ENCODE results near the gene VIPR1.
A peak's percentile ranks its signal among the peaks of the same experiment; 100 is the strongest.

Gene VIPR1

DNA sequence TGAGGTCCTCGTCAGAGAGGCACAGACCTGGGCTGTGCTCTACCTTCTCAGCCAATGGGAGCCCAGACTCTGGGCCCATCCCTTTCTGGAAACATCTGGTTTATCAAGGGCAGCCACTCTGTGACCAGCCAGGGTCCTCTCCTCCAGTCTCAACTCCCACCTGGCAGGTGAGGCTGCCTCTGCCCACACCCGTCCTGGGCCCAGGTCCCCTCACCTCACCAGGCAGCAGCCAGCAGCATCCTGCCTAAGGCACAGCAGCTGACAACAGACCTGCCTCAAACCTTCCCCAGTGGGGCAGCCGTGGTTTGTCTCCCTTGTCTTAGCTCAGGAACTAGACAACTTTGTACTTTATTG, 8.7 kb upstream of the VIPR1 start:
- no peak for DNase-seq (ENCODE audit: low read depth)

DNA sequence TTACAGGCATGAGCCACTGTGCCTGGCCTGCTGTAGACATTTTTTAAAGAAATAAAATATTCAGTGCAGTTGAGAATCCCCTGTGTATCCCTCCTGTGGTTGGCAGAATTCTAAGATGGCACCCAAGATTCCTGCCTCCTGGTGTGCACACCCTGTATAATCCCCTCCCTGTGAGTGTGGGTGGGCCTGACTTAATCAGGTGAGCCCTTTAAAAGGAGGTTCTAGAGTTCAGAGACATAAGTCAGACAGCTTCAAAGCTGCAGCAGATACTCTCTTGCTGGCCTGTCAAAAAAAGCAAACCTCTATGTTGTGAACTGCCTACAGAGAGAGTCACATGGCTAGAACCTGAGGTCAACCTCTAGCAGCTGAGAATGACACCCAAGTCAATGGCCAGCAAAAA, 7.0 kb upstream of the VIPR1 start:
- no peak for DNase-seq (ENCODE audit: low read depth)

GRCh38 chr3:42497009-42497731, 5.3 kb upstream of the VIPR1 start:
- no peak for DNase-seq (ENCODE audit: low read depth)

DNA sequence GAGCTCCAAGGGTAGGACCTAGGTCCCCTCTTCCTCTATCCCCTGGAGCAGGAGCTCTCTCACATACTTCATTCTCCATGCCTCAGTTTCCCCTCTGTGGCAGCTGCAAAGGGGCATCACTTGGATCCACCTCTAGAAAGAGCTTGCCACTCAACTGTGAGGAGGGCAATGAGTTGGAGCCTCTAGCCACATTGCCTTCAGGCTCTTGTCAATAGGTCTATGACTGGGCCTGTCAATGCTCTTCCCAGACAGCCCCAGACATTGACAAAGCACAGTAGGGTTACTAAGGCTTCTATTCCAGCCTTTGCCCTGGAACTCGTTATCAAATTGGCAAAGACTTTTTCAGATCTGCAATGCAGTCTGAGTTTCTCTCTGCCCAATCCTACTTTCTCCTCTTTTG, 4.4 kb upstream of the VIPR1 start:
- DNase-seq (ENCODE audit: low read depth), result no peak

DNA sequence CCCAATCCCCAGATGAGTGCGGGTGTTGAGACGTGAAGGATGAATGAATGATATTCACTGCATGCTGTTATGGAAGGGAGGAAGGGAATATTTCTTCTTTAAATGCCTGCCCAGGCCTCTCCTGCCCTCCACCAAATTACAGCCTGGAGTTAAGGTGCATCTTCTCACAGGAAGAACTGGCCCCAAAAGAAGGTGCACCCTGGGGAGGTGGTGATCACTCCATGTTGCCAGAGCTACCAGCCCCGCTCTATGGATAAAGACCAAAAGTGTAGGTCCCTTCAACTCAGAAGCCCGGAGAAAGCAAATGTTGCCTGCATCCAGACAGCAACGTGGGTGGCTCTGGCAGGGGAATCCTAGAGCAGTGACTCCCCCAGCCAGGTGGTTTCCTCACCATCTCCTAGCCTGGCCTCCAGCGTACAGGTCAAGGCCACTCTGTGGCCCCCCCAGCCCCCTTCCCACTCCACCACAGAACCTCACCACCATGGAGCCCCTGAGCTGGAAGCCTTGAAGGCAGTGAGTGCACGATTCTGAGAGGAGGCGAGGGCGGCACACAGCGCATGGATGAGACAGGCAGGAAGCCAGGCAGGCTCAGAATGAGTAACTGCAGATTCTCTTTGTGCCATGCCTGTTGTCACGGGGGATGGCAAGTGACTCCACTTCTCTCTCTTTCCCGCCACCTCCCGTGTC, 3.5 kb upstream of the VIPR1 start:
- no peak for DNase-seq (ENCODE audit: low read depth)

GRCh38 chr3:42499478-42499871, 3.0 kb upstream of the VIPR1 start:
- DNase-seq (ENCODE audit: low read depth), result no peak

DNA sequence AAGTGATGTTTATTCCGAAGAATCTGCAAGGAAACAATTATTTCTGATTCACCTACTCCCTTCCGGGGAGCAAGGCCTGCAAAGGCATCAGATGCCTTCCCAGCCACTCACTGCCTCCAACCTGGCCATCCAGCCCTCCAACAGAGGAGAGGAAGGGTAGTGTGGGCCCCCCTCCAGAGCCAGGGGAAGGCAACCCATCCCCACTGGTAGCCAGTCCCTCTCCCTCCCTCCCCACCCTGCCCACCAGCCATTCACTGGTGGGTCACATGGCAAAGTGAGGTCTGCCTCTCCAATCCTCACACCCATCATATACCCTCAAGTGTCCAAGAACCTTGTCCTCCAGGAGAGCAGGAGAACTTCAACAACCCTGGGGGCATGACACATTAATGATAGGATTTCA, 2.4 kb upstream of the VIPR1 start:
- DNase-seq (ENCODE audit: low read depth), result no peak

GRCh38 chr3:42500909-42501308, 1.5 kb upstream of the VIPR1 start:
- no peak for DNase-seq (ENCODE audit: low read depth)

DNA sequence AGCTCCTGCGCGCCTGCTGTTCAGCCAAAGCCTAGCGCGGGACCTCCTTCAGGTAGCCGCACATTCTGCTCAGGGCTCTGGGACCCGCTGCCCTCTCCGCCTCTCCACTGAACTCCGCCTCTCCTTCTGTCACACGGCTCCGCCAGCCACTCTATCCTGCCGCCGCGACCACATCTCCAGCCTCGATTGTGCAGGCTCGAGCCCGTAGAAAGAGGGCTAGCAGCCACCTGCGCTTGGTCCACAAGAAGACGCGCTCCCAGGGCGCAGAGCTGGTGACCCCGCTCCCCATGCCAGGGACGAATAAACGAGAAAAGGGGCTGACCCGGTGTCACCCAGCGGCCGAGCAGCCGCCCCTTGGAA, 1.1 kb upstream of the VIPR1 start:
- DNase-seq (ENCODE audit: low read depth), result no peak

DNA sequence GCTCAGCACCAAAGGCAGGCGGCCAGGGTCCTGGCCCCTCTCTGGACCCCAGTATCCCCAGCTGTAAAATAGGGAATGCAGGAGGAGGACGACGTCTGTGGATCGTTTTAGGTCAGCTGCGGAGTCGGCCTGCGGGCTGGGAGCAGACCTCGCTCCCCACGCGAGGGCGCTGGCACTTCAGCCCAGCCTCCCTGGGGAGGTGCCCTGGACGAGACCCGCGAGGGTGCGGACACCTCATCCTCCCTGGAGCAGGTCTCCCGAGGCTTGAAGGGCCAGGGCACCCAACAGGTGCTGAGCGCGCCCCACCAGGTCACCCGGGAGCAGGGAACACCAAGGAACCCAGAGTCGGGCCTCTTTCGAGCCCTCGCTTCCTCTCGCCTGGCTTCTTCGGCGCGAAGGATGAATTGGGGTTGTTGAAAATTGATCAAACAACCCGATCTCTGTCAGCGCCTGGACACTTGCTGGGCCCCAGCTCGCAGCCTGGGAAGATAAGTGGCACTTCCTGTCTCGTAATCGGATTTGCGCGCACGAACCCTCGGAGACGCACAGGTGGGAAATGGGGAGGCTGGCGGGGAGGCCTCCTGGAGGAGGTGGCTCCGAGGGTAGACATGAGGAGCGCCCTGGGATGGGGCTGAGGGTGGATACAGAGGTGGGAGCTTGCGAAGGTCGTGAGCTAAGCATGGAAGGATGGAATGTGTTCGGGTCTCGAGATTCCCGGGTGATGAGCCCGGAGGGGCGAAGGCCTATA, 588 bp upstream of the VIPR1 start:
- peak; percentile 33 for DNase-seq (ENCODE audit: low read depth)

DNA sequence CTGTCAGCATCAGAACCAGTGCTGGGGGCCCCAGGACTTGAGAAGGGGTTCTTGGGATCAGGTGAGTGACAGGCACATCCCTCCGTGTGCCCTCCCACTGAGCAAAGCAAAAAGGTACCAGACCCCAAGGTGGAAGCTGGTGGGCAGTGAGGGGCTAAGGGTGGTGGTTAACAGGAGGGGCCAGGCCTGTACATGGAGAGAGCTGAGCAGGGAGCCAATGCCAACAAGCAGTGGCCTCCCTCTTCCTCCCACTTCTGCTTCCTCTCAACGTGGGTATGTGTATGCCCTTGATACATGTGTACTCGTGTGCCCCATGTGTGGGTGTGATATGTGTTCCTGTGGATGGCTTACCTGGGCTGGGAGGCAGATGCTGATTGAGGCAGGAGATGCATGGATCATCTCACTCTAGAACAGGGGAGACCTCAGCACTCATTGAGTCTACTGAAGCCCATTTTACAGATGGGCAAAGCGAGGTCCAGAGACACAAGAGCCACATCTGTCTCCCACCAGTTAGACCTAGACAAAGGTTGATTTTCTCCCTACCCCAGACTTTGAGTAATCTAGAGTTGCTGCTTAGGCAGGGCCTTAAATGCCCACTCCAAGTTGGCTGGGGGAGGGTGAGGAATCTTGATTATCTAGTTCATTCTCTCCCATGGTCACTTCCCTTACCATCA, 945 bp downstream of the VIPR1 start:
- DNase-seq (ENCODE audit: low read depth), result no peak

DNA sequence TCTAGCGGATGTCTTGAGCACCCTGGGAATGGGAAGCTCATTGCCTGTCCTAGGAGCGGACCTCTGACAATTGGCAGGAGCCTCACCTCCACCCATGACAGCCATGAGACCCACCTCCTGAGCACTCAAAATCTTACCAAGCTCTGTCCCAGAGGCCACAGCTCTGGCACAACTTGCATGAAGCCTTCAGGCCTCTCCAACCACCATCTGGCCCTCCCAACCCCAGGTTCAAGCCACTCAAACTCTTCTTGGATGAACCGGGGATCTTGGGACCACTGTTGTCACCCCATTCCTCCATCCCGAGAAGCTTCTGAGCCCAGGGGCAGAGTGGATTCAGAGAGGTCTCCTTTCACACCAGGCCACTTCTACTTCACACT, 1.5 kb downstream of the VIPR1 start:
- DNase-seq (ENCODE audit: low read depth), result no peak

DNA sequence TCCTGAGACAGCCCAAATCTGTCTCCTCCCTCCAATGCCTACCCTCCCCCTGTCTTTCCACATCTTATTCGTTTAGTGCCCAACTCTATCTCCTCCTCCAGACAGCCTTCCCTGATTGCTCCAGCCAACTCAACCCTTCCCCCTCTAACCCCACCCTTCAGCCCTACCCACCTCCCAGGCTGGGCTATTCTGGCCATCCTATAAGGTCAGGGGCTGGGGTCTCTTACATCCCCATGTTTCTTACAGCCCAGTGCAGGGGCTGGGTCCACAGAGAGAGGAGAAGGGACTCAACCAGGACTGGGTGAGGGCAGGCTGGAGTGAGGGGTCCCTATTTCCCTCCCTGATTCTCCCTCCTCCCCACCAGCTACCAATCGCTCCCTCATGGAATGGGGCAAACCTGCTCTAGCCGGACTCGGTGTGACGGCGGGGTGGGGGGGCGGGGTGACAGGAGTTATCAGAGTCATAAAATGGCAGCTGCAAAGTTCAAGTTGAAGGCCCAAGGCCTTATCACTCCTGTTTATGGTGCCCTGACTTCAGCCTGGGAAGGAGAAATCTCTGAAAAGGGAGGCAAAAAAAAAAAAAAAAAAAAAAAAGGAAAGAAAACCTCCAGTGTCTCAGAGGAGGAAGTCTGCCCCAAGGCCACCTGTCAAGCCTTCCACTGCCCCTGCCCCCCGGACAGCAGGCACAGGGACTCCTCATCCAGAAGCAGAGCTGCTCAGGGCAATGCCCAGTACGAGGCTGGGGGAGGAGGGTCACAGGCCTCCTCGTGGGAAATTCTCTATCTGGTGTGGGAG, 2.1 kb downstream of the VIPR1 start:
- DNase-seq (ENCODE audit: low read depth), result no peak

DNA sequence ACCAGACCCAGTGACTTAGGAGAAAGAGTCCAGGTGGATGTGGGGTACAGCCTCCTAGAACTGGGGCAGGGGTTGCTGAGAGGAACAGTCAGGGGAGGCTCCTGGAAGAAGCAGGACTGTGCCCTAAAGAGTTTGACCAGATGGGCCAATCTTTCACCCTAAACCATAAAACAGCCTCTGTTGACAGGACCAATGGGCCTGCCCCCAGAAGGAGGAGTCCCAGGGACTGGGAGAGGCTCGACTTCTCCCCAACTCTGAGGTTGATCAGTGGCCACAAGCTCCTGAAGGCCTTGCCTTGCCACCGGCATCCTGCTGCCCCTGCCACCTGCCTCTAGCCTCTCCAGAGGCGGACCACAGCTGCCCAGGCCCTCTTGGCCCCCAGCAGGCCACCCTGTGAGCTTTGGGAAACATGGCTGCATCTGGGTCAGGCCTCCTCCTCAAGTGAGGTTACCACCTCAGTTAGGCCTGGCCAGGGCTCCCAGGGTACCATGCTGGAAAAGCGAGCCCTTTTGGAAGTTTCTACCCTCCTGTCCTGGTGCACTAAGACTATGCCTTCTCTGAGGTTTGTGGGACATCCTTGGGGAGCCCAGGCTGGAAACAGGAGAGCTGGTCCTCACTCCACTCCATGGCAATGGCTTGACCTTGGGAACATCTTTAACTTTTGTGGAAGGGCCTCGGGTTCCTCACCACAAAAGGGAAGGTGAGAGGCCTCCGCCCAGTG, 2.8 kb downstream of the VIPR1 start:
- DNase-seq (ENCODE audit: low read depth), result no peak

DNA sequence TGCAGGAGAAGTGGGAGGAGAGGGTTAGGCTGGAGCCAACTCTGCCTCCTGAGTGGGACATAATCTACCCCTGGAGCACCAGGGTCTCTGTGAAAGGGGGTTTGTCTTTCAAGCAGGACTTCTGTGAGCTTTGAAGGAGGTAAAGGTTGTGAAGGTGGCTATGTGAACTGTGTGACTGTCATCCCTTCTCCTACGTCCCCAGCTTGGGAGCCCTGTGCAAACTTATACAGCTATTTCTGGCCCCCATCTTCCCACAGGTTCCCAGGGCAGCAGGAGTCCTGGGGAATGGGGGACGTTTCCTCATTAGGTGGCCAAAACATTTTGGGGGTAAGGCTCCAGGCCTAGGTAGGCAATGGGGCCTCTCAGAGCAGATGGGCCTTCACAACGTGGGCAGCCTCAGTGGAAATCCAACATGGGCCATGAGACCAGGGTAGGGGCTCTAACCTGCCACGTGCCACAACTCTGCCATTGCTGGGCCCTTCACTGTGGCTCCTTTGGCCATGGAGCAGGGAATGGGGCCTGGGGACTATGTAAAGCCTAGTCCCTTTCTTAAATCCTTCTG, 3.5 kb downstream of the VIPR1 start:
- no peak for DNase-seq (ENCODE audit: low read depth)

- DNase-seq (ENCODE audit: low read depth), result no peak
These were observed 4.8 kb downstream of the VIPR1 start for GRCh38 chr3:42507252-42507651.

- DNase-seq (ENCODE audit: low read depth), result no peak
These were observed 5.4 kb downstream of the VIPR1 start for GRCh38 chr3:42507761-42508335.

- no peak for DNase-seq (ENCODE audit: low read depth)
These were observed 6.1 kb downstream of the VIPR1 start for GRCh38 chr3:42508562-42508961.

GRCh38 chr3:42509111-42509510, 6.7 kb downstream of the VIPR1 start:
- DNase-seq (ENCODE audit: low read depth), result no peak

GRCh38 chr3:42510325-42510724, 7.9 kb downstream of the VIPR1 start:
- DNase-seq (ENCODE audit: low read depth), result no peak

GRCh38 chr3:42511201-42511600, 8.8 kb downstream of the VIPR1 start:
- DNase-seq (ENCODE audit: low read depth), result no peak

Measured in activated gamma-delta T cell treated with anti-CD3 and anti-CD28 coated beads, Interleukin-2, amount 50 U/mL, for 16 hours (primary cell).